ENCODE measurements around the gene OPN1SW.

GRCh38 chr7:128785738-128786137 lies 10.1 kb upstream of the OPN1SW start:
- no peak for TF ChIP-seq POLR2A (IDR thresholded peaks at IDR 0.05)
- TF ChIP-seq POLR2AphosphoS5 (IDR thresholded peaks at IDR 0.05), result no peak

Measured in breast epithelium (tissue), 3 donors.